Fibroblast of villous mesenchyme (primary cell): ENCODE data around the gene GPR152. TPM values are rescaled to one million over a fixed set of nuclear protein-coding genes. Genes with fewer than 3 reads are reported as not detected.
A peak's percentile ranks its signal among the peaks of the same experiment; 100 is the strongest.
"Not testable (repeated sequence)": the region's sequence is repeated elsewhere in the genome, so short reads cannot be mapped to it uniquely, and the experiment has no call there.

ENCODE experiments used
- DNase-seq: peaks from one replicate; pipeline ENCODE4 v3.0.0-alpha.2; 2010; ENCODE audit warnings: low read depth
- H3K4me3 ChIP-seq: 2 replicates; pipeline ENCODE4 v1.5.1; 2011; ENCODE audit warnings: low read depth, mild to moderate bottlenecking, low read length
- CTCF ChIP-seq: IDR thresholded peaks from 2 replicates; pipeline ENCODE4 v1.5.1; 2012; ENCODE audit warnings: low read depth, mild to moderate bottlenecking, low read length; ENCODE audit not compliant: insufficient read depth
- total RNA-seq: library from RNA; depleted of rRNA; stranded (reverse); fragments of >200 nt; gene quantifications from 2 replicates; pipeline ENCODE4 v1.2.3, GENCODE V29; 2012

The GPR152 gene
- total RNA-seq, 1 donor, result not detected

- DNase-seq, result no peak
- no peak for TF ChIP-seq CTCF
- no peak overlapping the region for H3K4me3 ChIP-seq
Measured at GRCh38 chr11:67431346-67432249, 20.9 kb downstream of the GPR152 start.

- no peak for TF ChIP-seq CTCF
- no peak overlapping the region for H3K4me3 ChIP-seq
- no peak for DNase-seq
Measured at GRCh38 chr11:67429722-67430121, 22.8 kb downstream of the GPR152 start.

GRCh38 chr11:67429038-67429668 lies 23.4 kb downstream of the GPR152 start:
- no peak for DNase-seq
- TF ChIP-seq CTCF, result no peak
- peak overlapping the region; percentile 75 for H3K4me3 ChIP-seq

GRCh38 chr11:67428052-67429001 lies 24.2 kb downstream of the GPR152 start, which contains the start of gene RPS6KB2:
TSS of gene RPS6KB2 (plus strand) at chr11:67428494. CDS start at chr11:67428546, 52 bp downstream.
- no peak for TF ChIP-seq CTCF
- peak; percentile 97 for DNase-seq
- peak within 1 kb of the TSS; percentile 75 for H3K4me3 ChIP-seq

- H3K4me3 ChIP-seq, result peak overlapping the region; percentile 75
- not testable (repeated sequence) for DNase-seq
Measured at GRCh38 chr11:67427364-67427859, 25.1 kb downstream of the GPR152 start.

GRCh38 chr11:67423891-67424613 lies 28.5 kb downstream of the GPR152 start:
- H3K4me3 ChIP-seq, result no peak overlapping the region
- TF ChIP-seq CTCF, result no peak
- DNase-seq, result no peak
